ENCODE measurements around the gene STC2. TPM values are rescaled to one million over a fixed set of nuclear protein-coding genes. Genes with fewer than 3 reads are reported as not detected.

The STC2 gene
- total and polyA plus RNA-seq, 2 experiments from 2014 or later, result 27.3 to 132 TPM

DNA sequence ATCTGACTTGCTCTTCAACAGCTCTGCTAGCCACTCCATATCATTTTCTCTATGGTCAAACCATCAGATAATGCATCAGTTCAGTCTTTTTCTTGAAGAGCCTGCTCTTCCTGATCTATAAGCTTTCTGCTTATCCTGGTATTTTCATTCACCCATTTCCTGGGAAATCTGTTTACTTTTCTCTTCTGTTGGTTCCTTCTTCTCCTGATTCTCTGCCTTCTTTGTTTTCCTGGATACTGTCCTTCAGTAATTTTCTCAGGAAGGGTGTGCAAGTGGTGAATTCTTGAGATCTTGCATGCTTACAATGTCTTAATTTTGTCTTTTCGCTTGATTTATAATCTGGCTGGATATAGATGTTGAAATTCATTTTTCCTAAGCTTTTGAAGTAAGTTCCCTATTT is 53.4 kb downstream of the STC2 start:
- no peaks in the 10 kb centered on the region for H3K9me2 ChIP-seq (ENCODE audit: insufficient read depth)
- DNase-seq (ENCODE audit: low spot score), result no peak
- Mint-ChIP-seq H3K27ac (no peak overlapping the region), H3K9me3 (0 out of 3 replicates have a peak, but pooled peaks cover 3% of the 10 kb centered on the region), H3K27me3 (ENCODE audit: insufficient read depth, low read depth, poor library complexity) (peaks cover 5% of the 10 kb centered on the region), H3K36me3 (ENCODE audit: low read depth) (no peaks in the 10 kb centered on the region), H3K4me1 (no peaks in the 10 kb centered on the region), H3K4me3 (no peak overlapping the region)
- ATAC-seq, result no peak
- H4K20me1 ChIP-seq (replicated peaks; ENCODE audit: insufficient read depth), result no peaks in the 10 kb centered on the region; the same call in 1 of the 2 replicates
- no peaks in the 10 kb centered on the region for H3K27me3 ChIP-seq (ENCODE audit: insufficient read depth)
- no peaks in the 10 kb centered on the region for H3F3A ChIP-seq (replicated peaks; ENCODE audit: low read depth)
- H2AFZ ChIP-seq, result no peak overlapping the region
- TF ChIP-seq, protein P1, sequence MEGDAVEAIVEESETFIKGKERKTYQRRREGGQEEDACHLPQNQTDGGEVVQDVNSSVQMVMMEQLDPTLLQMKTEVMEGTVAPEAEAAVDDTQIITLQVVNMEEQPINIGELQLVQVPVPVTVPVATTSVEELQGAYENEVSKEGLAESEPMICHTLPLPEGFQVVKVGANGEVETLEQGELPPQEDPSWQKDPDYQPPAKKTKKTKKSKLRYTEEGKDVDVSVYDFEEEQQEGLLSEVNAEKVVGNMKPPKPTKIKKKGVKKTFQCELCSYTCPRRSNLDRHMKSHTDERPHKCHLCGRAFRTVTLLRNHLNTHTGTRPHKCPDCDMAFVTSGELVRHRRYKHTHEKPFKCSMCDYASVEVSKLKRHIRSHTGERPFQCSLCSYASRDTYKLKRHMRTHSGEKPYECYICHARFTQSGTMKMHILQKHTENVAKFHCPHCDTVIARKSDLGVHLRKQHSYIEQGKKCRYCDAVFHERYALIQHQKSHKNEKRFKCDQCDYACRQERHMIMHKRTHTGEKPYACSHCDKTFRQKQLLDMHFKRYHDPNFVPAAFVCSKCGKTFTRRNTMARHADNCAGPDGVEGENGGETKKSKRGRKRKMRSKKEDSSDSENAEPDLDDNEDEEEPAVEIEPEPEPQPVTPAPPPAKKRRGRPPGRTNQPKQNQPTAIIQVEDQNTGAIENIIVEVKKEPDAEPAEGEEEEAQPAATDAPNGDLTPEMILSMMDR (conservative IDR thresholded peaks at IDR 0.05; ENCODE audit: low read depth in 2 of 2), result no peak
- TF ChIP-seq, protein P2, sequence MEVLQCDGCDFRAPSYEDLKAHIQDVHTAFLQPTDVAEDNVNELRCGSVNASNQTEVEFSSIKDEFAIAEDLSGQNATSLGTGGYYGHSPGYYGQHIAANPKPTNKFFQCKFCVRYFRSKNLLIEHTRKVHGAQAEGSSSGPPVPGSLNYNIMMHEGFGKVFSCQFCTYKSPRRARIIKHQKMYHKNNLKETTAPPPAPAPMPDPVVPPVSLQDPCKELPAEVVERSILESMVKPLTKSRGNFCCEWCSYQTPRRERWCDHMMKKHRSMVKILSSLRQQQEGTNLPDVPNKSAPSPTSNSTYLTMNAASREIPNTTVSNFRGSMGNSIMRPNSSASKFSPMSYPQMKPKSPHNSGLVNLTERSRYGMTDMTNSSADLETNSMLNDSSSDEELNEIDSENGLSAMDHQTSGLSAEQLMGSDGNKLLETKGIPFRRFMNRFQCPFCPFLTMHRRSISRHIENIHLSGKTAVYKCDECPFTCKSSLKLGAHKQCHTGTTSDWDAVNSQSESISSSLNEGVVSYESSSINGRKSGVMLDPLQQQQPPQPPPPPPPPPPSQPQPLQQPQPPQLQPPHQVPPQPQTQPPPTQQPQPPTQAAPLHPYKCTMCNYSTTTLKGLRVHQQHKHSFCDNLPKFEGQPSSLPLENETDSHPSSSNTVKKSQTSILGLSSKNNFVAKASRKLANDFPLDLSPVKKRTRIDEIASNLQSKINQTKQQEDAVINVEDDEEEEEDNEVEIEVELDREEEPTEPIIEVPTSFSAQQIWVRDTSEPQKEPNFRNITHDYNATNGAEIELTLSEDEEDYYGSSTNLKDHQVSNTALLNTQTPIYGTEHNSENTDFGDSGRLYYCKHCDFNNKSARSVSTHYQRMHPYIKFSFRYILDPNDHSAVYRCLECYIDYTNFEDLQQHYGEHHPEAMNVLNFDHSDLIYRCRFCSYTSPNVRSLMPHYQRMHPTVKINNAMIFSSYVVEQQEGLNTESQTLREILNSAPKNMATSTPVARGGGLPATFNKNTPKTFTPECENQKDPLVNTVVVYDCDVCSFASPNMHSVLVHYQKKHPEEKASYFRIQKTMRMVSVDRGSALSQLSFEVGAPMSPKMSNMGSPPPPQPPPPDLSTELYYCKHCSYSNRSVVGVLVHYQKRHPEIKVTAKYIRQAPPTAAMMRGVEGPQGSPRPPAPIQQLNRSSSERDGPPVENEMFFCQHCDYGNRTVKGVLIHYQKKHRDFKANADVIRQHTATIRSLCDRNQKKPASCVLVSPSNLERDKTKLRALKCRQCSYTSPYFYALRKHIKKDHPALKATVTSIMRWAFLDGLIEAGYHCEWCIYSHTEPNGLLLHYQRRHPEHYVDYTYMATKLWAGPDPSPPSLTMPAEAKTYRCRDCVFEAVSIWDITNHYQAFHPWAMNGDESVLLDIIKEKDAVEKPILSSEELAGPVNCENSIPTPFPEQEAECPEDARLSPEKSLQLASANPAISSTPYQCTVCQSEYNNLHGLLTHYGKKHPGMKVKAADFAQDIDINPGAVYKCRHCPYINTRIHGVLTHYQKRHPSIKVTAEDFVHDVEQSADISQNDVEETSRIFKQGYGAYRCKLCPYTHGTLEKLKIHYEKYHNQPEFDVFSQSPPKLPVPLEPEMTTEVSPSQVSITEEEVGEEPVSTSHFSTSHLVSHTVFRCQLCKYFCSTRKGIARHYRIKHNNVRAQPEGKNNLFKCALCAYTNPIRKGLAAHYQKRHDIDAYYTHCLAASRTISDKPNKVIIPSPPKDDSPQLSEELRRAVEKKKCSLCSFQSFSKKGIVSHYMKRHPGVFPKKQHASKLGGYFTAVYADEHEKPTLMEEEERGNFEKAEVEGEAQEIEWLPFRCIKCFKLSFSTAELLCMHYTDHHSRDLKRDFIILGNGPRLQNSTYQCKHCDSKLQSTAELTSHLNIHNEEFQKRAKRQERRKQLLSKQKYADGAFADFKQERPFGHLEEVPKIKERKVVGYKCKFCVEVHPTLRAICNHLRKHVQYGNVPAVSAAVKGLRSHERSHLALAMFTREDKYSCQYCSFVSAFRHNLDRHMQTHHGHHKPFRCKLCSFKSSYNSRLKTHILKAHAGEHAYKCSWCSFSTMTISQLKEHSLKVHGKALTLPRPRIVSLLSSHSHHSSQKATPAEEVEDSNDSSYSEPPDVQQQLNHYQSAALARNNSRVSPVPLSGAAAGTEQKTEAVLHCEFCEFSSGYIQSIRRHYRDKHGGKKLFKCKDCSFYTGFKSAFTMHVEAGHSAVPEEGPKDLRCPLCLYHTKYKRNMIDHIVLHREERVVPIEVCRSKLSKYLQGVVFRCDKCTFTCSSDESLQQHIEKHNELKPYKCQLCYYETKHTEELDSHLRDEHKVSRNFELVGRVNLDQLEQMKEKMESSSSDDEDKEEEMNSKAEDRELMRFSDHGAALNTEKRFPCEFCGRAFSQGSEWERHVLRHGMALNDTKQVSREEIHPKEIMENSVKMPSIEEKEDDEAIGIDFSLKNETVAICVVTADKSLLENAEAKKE (CRISPR knock-in tag; IDR thresholded peaks at IDR 0.05), result no peak
- TF ChIP-seq CREB1 (CRISPR knock-in tag; IDR thresholded peaks at IDR 0.05; ENCODE audit: low read depth), result no peak
- TF ChIP-seq JUNB (IDR thresholded peaks at IDR 0.05; ENCODE audit: unreplicated experiment), result no peak
- no peak for TF ChIP-seq NANOG (IDR thresholded peaks at IDR 0.05; ENCODE audit: borderline replicate concordance)
- TF ChIP-seq ZNF331 (CRISPR knock-in tag; IDR thresholded peaks at IDR 0.05; ENCODE audit: low read depth), result no peak
- TF ChIP-seq, protein P3, sequence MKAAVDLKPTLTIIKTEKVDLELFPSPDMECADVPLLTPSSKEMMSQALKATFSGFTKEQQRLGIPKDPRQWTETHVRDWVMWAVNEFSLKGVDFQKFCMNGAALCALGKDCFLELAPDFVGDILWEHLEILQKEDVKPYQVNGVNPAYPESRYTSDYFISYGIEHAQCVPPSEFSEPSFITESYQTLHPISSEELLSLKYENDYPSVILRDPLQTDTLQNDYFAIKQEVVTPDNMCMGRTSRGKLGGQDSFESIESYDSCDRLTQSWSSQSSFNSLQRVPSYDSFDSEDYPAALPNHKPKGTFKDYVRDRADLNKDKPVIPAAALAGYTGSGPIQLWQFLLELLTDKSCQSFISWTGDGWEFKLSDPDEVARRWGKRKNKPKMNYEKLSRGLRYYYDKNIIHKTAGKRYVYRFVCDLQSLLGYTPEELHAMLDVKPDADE (IDR thresholded peaks at IDR 0.05), result no peak
- no peak for TF ChIP-seq STAT1 (IDR thresholded peaks at IDR 0.05; ENCODE audit: unreplicated experiment)
- no peak for TF ChIP-seq ZNF114 (CRISPR knock-in tag; IDR thresholded peaks at IDR 0.05)
- TF ChIP-seq EZH2 (IDR thresholded peaks at IDR 0.05; ENCODE audit: low read depth, unreplicated experiment), result no peak
- TF ChIP-seq, protein P4, sequence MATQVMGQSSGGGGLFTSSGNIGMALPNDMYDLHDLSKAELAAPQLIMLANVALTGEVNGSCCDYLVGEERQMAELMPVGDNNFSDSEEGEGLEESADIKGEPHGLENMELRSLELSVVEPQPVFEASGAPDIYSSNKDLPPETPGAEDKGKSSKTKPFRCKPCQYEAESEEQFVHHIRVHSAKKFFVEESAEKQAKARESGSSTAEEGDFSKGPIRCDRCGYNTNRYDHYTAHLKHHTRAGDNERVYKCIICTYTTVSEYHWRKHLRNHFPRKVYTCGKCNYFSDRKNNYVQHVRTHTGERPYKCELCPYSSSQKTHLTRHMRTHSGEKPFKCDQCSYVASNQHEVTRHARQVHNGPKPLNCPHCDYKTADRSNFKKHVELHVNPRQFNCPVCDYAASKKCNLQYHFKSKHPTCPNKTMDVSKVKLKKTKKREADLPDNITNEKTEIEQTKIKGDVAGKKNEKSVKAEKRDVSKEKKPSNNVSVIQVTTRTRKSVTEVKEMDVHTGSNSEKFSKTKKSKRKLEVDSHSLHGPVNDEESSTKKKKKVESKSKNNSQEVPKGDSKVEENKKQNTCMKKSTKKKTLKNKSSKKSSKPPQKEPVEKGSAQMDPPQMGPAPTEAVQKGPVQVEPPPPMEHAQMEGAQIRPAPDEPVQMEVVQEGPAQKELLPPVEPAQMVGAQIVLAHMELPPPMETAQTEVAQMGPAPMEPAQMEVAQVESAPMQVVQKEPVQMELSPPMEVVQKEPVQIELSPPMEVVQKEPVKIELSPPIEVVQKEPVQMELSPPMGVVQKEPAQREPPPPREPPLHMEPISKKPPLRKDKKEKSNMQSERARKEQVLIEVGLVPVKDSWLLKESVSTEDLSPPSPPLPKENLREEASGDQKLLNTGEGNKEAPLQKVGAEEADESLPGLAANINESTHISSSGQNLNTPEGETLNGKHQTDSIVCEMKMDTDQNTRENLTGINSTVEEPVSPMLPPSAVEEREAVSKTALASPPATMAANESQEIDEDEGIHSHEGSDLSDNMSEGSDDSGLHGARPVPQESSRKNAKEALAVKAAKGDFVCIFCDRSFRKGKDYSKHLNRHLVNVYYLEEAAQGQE (IDR thresholded peaks at IDR 0.05; ENCODE audit: unreplicated experiment), result no peak
- TF ChIP-seq POLR2AphosphoS5 (IDR thresholded peaks at IDR 0.05; ENCODE audit: low read depth), result no peak
- TF ChIP-seq EZH2phosphoT487 (IDR thresholded peaks at IDR 0.05; ENCODE audit: unreplicated experiment), result no peak
- no peaks in the 10 kb centered on the region for H3K79me2 ChIP-seq (replicated peaks; ENCODE audit: insufficient read depth)
- no peak overlapping the region for H3K4me3 ChIP-seq
- no peak overlapping the region for H3K27ac ChIP-seq (ENCODE audit: low read depth)
- H3K4me2 ChIP-seq, result no peak overlapping the region
- no peaks in the 10 kb centered on the region for H3K4me1 ChIP-seq (ENCODE audit: insufficient read depth)
- no peaks in the 10 kb centered on the region for H3K36me3 ChIP-seq (ENCODE audit: insufficient read depth)

Measured in GM23338 (cell line).